DOHH2 (cell line): ENCODE results near the gene MAJIN.

Experiments used
- H3F3A ChIP-seq: fragments of 200-600 bp; sonication (generic), shearing (Covaris generic); 2 replicates; pipeline ENCODE4 v1.6.0; 2016; ENCODE audit warnings: antibody characterized with exemption, mild to moderate bottlenecking; ENCODE audit not compliant: control insufficient read depth, insufficient read depth
- H3K27ac ChIP-seq: fragments of 200-600 bp; sonication (generic); 2 replicates; pipeline ENCODE4 v1.5.1; 2014; ENCODE audit warnings: low read depth, mild to moderate bottlenecking, low read length, moderate library complexity
- H3K27me3 ChIP-seq: fragments of 200-600 bp; sonication (generic); 2 replicates; pipeline ENCODE4 v1.6.1; 2014; ENCODE audit warnings: mild to moderate bottlenecking, low read length, mixed read lengths; ENCODE audit not compliant: control insufficient read depth
- H3K36me3 ChIP-seq: fragments of 200-600 bp; sonication (generic); 2 replicates; pipeline ENCODE4 v1.6.1; 2014; ENCODE audit warnings: mild to moderate bottlenecking, low read length, moderate library complexity, mixed read lengths; ENCODE audit not compliant: control insufficient read depth
- H3K4me1 ChIP-seq: fragments of 200-600 bp; sonication (generic); 2 replicates; pipeline ENCODE4 v1.6.1; 2014; ENCODE audit warnings: mild to moderate bottlenecking, low read length, mixed read lengths; ENCODE audit not compliant: control insufficient read depth
- H3K4me2 ChIP-seq: fragments of 200-600 bp; sonication (generic); 2 replicates; pipeline ENCODE4 v1.6.0; 2014; ENCODE audit warnings: mild to moderate bottlenecking, low read length, moderate library complexity
- H3K4me3 ChIP-seq: fragments of 200-600 bp; sonication (generic); 2 replicates; pipeline ENCODE4 v1.5.1; 2014; ENCODE audit warnings: mild to moderate bottlenecking, low read length, mixed read lengths
- H3K79me2 ChIP-seq: fragments of 200-600 bp; sonication (generic); 2 replicates; pipeline ENCODE4 v1.6.1; 2014; ENCODE audit warnings: mild to moderate bottlenecking, low read length, mixed read lengths; ENCODE audit not compliant: control insufficient read depth
- H3K9me2 ChIP-seq: fragments of 200-600 bp; sonication (generic); replicated peaks from 2 replicates; pipeline ENCODE4 v1.6.1; 2014; ENCODE audit warnings: mild to moderate bottlenecking, low read length, mixed read lengths; ENCODE audit not compliant: control insufficient read depth
- H3K9me3 ChIP-seq: fragments of 200-600 bp; sonication (generic); 2 replicates; pipeline ENCODE4 v1.6.1; 2014; ENCODE audit warnings: antibody characterized with exemption, low read length, mixed read lengths; ENCODE audit not compliant: control insufficient read depth, insufficient read depth
- H4K20me1 ChIP-seq: fragments of 200-600 bp; sonication (generic); 2 replicates; pipeline ENCODE4 v1.6.0; 2014; ENCODE audit warnings: low read depth, mild to moderate bottlenecking, antibody characterized with exemption, low read length, moderate library complexity; ENCODE audit not compliant: control insufficient read depth, insufficient read depth
- EZH2phosphoT487 ChIP-seq: fragments of 200-600 bp; sonication (generic); IDR thresholded peaks from 2 replicates; pipeline ENCODE4 v1.6.1; 2017; ENCODE audit warnings: borderline replicate concordance, mild to moderate bottlenecking, antibody characterized with exemption, low read length, moderate library complexity, mixed read lengths
- TF ChIP-seq, protein P1 (sequence below): fragments of 200-600 bp; sonication (generic); IDR thresholded peaks from one replicate; pipeline ENCODE4 v1.5.1; 2014; ENCODE audit warnings: antibody characterized with exemption, mild to moderate bottlenecking, low read depth, low read length; ENCODE audit not compliant: poor library complexity, severe bottlenecking

The MAJIN gene

DNA sequence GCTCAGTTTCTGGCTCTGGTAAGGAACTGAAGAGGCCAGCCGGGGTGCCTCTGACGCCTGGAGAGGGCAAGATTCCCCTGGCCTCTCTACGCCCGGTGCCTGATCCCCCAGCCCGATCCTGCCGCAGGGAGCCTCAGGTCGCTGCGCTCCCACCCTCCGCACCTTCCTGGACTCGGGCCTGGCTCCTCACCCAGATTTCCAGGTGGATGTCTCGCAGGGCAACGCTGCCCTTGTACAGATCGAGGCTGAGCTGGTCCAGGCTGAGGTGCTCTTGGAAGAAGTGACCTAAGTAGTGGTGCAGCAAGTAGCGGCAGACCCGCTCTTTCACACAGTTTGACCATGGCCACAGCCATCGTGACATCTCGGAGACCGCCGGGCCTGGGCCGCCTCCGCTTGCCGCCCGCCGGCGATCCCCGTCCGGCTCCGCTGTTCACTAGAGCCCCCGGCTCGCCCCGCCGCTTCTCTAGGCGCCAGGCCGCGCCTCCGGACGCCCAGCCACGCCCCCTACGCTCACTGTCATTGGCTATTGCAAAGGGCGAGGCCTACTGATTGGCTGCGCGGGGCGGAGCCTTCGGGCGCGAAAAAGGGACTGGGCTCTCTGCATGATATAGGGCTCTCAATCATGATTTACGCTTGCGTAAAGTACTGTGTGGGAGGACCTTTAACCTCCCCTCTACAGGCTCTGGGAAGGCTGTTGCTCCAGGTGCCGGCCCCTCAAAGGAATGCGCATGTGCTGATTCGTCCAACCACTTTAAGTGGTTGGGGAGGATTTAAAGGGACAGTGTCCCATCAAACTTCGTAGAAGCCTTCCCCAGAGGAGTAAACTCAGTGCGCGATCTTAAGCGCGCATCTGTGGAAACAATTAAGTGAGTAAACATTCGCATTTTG lies 54.9 kb downstream of the MAJIN start, which contains the start of gene ATG2A:
ATG2A (minus strand) TSS at position 435 of the 888 bp plus-strand sequence; CDS start at position 361, 74 bp downstream.
- H3K79me2 ChIP-seq, result peaks cover 21% of the 10 kb centered on the region
- H3K4me1 ChIP-seq, result peaks cover 37% of the 10 kb centered on the region
- H3K9me3 ChIP-seq, result no peaks in the 10 kb centered on the region
- no peaks in the 10 kb centered on the region for H3K9me2 ChIP-seq
- H3F3A ChIP-seq, result peaks cover 3% of the 10 kb centered on the region
- no peaks in the 10 kb centered on the region for H4K20me1 ChIP-seq
- peak within 1 kb of the TSS; percentile 88 for H3K4me2 ChIP-seq
- peak within 1 kb of the TSS; percentile 62 for H3K27ac ChIP-seq
- H3K4me3 ChIP-seq, result peak within 1 kb of the TSS; percentile 85
- TF ChIP-seq, protein P1, sequence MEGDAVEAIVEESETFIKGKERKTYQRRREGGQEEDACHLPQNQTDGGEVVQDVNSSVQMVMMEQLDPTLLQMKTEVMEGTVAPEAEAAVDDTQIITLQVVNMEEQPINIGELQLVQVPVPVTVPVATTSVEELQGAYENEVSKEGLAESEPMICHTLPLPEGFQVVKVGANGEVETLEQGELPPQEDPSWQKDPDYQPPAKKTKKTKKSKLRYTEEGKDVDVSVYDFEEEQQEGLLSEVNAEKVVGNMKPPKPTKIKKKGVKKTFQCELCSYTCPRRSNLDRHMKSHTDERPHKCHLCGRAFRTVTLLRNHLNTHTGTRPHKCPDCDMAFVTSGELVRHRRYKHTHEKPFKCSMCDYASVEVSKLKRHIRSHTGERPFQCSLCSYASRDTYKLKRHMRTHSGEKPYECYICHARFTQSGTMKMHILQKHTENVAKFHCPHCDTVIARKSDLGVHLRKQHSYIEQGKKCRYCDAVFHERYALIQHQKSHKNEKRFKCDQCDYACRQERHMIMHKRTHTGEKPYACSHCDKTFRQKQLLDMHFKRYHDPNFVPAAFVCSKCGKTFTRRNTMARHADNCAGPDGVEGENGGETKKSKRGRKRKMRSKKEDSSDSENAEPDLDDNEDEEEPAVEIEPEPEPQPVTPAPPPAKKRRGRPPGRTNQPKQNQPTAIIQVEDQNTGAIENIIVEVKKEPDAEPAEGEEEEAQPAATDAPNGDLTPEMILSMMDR, result no peak
- TF ChIP-seq EZH2phosphoT487, result no peak
- peaks cover 19% of the 10 kb centered on the region for H3K36me3 ChIP-seq
- H3K27me3 ChIP-seq, result no peaks in the 10 kb centered on the region

DNA sequence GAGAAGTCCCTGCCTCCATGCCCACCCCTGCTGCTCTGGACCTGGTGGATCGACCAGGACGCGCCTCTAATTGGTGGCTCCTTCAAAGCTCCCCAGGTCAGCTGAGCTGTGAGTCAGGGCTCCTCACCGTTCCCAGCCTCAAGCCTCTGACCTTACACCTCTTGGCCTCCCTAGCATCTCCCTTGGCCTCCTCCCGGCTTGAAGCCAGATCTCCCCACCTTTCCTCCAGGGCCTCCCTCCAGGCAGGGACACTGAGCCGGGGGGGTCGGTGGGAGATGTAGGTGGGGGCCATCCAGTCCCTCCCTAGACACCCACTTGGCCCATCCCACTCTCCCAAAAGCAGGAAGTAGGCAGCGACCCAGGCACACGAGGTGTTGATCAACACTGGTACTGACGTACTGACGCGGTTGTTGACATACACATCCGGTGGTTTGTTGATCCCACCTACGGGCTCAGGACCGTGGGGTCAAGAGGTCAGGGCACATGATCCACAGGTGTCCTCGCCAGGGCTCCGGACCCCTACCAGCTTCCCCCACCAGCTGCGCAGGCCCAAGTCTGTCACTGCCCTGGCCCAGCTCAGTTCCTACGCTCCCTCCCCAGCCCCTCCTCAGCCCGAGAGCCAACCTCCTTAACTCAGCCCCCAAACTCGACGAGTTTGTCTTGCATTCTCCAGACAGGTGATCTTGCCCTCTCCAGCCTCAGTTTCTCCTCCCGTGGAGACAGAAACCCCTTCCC lies 55.7 kb downstream of the MAJIN start:
- TF ChIP-seq EZH2phosphoT487, result no peak
- TF ChIP-seq, protein P1, result no peak
- peaks cover 3% of the 10 kb centered on the region for H3F3A ChIP-seq

DNA sequence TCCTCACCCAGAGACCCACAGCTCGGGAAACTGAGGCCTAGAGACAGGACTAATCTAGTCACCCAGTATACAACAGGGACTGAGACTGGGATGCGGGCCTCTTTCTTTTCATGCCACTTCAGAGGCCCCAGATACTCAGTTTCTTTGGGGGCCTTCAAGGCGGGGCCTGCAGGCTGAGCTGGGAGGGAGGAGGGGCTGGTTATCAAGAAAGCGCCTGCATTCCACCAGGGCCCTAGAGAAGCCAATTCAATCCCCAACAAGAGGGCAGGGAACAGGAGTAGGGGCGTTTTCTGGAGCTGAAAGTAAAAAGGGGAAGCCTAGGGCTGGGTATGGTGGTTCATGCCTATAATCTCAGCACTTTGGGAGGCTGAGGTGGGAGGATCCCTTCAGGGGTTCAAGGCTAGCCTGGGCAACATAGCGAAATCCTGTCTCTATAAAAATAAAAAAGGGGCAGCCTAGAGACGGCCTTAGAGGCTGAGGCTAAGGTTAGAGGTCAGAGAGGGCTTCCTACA lies 56.5 kb downstream of the MAJIN start:
- H3K27me3 ChIP-seq, result no peaks in the 10 kb centered on the region
- peaks cover 30% of the 10 kb centered on the region for H3K36me3 ChIP-seq
- H3F3A ChIP-seq, result peaks cover 3% of the 10 kb centered on the region
- H3K9me2 ChIP-seq, result no peaks in the 10 kb centered on the region
- H3K4me2 ChIP-seq, result peak overlapping the region; percentile 87
- H3K79me2 ChIP-seq, result peaks cover 21% of the 10 kb centered on the region
- no peaks in the 10 kb centered on the region for H4K20me1 ChIP-seq
- H3K4me1 ChIP-seq, result peaks cover 35% of the 10 kb centered on the region
- no peaks in the 10 kb centered on the region for H3K9me3 ChIP-seq
- 0 out of 2 replicates have a peak overlapping the region, but pooled peaks have one; percentile 57 for H3K27ac ChIP-seq
- TF ChIP-seq, protein P1, result no peak
- TF ChIP-seq EZH2phosphoT487, result no peak
- peak overlapping the region; percentile 85 for H3K4me3 ChIP-seq

More for the DNA sequence above, 55.7 kb downstream of the MAJIN start:
- H3K79me2 ChIP-seq, result peaks cover 21% of the 10 kb centered on the region
- H3K36me3 ChIP-seq, result peaks cover 23% of the 10 kb centered on the region
- H4K20me1 ChIP-seq, result no peaks in the 10 kb centered on the region
- H3K9me2 ChIP-seq, result no peaks in the 10 kb centered on the region
- H3K9me3 ChIP-seq, result no peaks in the 10 kb centered on the region
- H3K4me3 ChIP-seq, result peak overlapping the region; percentile 85
- no peaks in the 10 kb centered on the region for H3K27me3 ChIP-seq
- peak overlapping the region; percentile 87 for H3K4me2 ChIP-seq
- H3K27ac ChIP-seq, result peak overlapping the region; percentile 57
- H3K4me1 ChIP-seq, result peaks cover 37% of the 10 kb centered on the region
